ENCODE measurements around the gene SPSB1. TPM values are rescaled to one million over a fixed set of nuclear protein-coding genes. Genes with fewer than 3 reads are reported as not detected.

SPSB1 gene
- polyA plus RNA-seq, 1 donor (not counting 4 experiments of a cell fraction or from before 2014, with no cell fraction given): 19.8 TPM

DNA sequence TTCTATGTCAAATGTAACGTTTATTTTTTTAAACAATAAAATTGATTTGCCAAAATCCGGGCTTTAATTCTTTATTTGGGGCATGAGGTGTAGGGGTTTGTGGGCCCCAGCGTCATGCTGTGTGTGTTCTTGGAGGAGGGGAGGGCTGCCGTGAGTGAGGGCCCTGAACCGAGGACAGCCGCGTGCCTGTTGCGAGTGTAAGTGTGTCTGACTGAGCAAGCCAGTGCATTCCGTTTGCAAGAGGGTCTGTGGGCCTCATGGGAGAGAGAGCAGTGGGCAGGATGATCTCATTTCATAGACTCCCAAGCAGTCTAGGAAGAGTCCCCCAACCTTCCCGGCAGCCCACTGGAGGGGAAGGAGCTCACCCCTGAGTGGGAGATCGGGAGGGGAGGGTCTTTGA is 21.4 kb upstream of the SPSB1 start:
- dilution Hi-C loops (cut with MboI; ENCODE audit: extremely low pct_ligation_motif_present, low sequenced_read_pairs): no loop called here
- no peaks in the 10 kb centered on the region for H3K9me1 ChIP-seq (ENCODE audit: control insufficient read depth, extremely low read depth, insufficient read depth, low read length)
- H3K4me1 ChIP-seq (ENCODE audit: control insufficient read depth, extremely low read depth, insufficient read depth, low read length): peaks cover 22% of the 10 kb centered on the region
- H3K36me3 ChIP-seq (ENCODE audit: control insufficient read depth in 2 of 2, extremely low read depth in 1 of 2, insufficient read depth in 2 of 2, low read length in 2 of 2): no peaks in the 10 kb centered on the region
- H3K9ac ChIP-seq (ENCODE audit: control insufficient read depth, extremely low read depth, insufficient read depth, low read length): no peak overlapping the region
- H3K4me2 ChIP-seq (ENCODE audit: control insufficient read depth, extremely low read depth, insufficient read depth, low read depth, low read length): no peak overlapping the region
- H3K27me3 ChIP-seq (ENCODE audit: control insufficient read depth, extremely low read depth, insufficient read depth, low read length): peaks cover 6% of the 10 kb centered on the region
- no peak overlapping the region for H3K27ac ChIP-seq (ENCODE audit: control insufficient read depth, insufficient read depth, low read length)
- no peaks in the 10 kb centered on the region for H3K9me3 ChIP-seq (ENCODE audit: control insufficient read depth, low read depth, low read length)
- DNase-seq (ENCODE audit: low read depth, low spot score) (no peak), FAIRE-seq (no peak)
- no peak overlapping the region for H3K4me3 ChIP-seq (ENCODE audit: control insufficient read depth in 2 of 3, extremely low read depth in 1 of 3, insufficient read depth in 2 of 3, low read depth in 1 of 3, low read length in 3 of 3)
- H4K20me1 ChIP-seq (ENCODE audit: control insufficient read depth, extremely low read depth, insufficient read depth, low read length): no peaks in the 10 kb centered on the region
- TF ChIP-seq EZH2 (IDR thresholded peaks at IDR 0.05; ENCODE audit: low read length): no peak
- no peak overlapping the region for H2AFZ ChIP-seq (ENCODE audit: control insufficient read depth, low read length)
- H3K79me2 ChIP-seq (ENCODE audit: control insufficient read depth, insufficient read depth, low read length): no peaks in the 10 kb centered on the region

DNA sequence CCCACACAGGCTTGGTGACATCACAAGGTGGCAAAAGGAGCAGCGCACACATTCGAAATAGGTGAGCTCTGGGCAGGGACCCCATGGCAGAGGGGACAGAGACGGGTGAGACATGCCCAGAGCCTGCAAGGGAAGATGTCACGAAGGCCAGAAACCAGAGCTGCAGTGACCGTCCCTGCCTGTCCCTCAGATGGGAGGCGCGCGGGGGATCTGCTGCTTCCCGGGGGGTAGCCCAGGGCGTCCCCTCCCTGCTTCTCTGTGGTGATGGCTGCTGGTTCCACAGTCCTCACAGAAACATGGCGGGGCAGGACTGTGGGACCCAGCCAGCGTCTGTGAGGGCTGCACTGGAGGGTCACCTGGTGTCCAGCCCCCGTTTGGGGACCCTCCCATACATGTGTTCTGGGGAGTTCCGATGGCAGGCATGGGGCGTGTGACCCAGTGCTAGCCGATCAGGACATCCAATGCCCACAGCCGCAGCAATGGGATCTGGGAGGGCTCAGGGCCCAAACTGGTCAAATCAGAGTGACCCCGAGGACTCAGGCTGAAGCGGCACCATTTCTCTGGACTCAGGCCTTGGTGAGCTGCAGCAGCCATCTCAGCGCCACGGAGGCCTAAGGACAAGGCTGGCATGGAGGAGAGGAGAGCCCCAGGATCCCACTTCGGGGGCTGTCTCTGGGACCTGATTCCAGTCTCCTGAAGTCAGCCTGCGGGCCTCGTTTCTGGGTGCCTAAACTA is 20.7 kb upstream of the SPSB1 start:
- dilution Hi-C loops (cut with MboI; ENCODE audit: extremely low pct_ligation_motif_present, low sequenced_read_pairs): no loop called here
- Histone ChIP-seq H4K20me1 (ENCODE audit: control insufficient read depth, extremely low read depth, insufficient read depth, low read length) (no peaks in the 10 kb centered on the region), H3K4me1 (ENCODE audit: control insufficient read depth, extremely low read depth, insufficient read depth, low read length) (peaks cover 22% of the 10 kb centered on the region), H3K79me2 (ENCODE audit: control insufficient read depth, insufficient read depth, low read length) (no peaks in the 10 kb centered on the region), H3K4me2 (ENCODE audit: control insufficient read depth, extremely low read depth, insufficient read depth, low read depth, low read length) (no peak overlapping the region), H2AFZ (ENCODE audit: control insufficient read depth, low read length) (no peak overlapping the region), H3K9me3 (ENCODE audit: control insufficient read depth, low read depth, low read length) (no peaks in the 10 kb centered on the region), H3K9me1 (ENCODE audit: control insufficient read depth, extremely low read depth, insufficient read depth, low read length) (no peaks in the 10 kb centered on the region), H3K9ac (ENCODE audit: control insufficient read depth, extremely low read depth, insufficient read depth, low read length) (no peak overlapping the region), H3K27me3 (ENCODE audit: control insufficient read depth, extremely low read depth, insufficient read depth, low read length) (peaks cover 6% of the 10 kb centered on the region), H3K4me3 (ENCODE audit: control insufficient read depth in 2 of 3, extremely low read depth in 1 of 3, insufficient read depth in 2 of 3, low read depth in 1 of 3, low read length in 3 of 3) (no peak overlapping the region), H3K27ac (ENCODE audit: control insufficient read depth, insufficient read depth, low read length) (no peak overlapping the region), H3K36me3 (ENCODE audit: control insufficient read depth in 2 of 2, extremely low read depth in 1 of 2, insufficient read depth in 2 of 2, low read length in 2 of 2) (no peaks in the 10 kb centered on the region)
- DNase-seq (ENCODE audit: low read depth, low spot score): no peak
- no peak for TF ChIP-seq EZH2 (IDR thresholded peaks at IDR 0.05; ENCODE audit: low read length)
- TF ChIP-seq, protein P1, sequence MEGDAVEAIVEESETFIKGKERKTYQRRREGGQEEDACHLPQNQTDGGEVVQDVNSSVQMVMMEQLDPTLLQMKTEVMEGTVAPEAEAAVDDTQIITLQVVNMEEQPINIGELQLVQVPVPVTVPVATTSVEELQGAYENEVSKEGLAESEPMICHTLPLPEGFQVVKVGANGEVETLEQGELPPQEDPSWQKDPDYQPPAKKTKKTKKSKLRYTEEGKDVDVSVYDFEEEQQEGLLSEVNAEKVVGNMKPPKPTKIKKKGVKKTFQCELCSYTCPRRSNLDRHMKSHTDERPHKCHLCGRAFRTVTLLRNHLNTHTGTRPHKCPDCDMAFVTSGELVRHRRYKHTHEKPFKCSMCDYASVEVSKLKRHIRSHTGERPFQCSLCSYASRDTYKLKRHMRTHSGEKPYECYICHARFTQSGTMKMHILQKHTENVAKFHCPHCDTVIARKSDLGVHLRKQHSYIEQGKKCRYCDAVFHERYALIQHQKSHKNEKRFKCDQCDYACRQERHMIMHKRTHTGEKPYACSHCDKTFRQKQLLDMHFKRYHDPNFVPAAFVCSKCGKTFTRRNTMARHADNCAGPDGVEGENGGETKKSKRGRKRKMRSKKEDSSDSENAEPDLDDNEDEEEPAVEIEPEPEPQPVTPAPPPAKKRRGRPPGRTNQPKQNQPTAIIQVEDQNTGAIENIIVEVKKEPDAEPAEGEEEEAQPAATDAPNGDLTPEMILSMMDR (optimal IDR thresholded peaks at IDR 0.05 in 1 of 3, IDR thresholded peaks at IDR 0.05 in 1 of 3, conservative IDR thresholded peaks at IDR 0.05 in 1 of 3; ENCODE audit: extremely low read depth in 1 of 3, insufficient read depth in 2 of 3, low read length in 3 of 3): no peak
- FAIRE-seq: no peak

DNA sequence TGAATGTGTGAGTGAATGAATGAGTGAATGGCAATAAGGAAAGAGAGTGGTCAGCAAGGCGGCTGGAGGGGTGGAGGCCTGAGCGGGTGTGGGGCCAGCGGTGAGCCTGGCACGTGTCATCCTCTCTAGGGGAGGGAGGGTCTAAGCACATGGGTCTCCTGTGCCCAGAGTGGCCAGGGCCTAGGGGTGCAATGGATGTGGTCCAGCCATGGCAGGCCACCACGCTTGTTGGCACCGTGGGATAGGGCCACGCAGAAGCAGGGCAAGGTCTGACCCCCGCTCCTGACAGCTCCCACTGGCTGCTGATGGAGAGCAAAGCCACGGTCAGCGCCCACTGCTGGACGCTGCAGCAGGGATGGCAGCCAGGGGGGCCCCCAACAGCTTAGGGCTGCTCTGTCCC is 19.5 kb upstream of the SPSB1 start:
- Histone ChIP-seq H3K4me1 (ENCODE audit: control insufficient read depth, extremely low read depth, insufficient read depth, low read length) (peaks cover 22% of the 10 kb centered on the region), H4K20me1 (ENCODE audit: control insufficient read depth, extremely low read depth, insufficient read depth, low read length) (no peaks in the 10 kb centered on the region), H3K9me3 (ENCODE audit: control insufficient read depth, low read depth, low read length) (no peaks in the 10 kb centered on the region), H3K27me3 (ENCODE audit: control insufficient read depth, extremely low read depth, insufficient read depth, low read length) (peaks cover 6% of the 10 kb centered on the region), H3K4me3 (ENCODE audit: control insufficient read depth in 2 of 3, extremely low read depth in 1 of 3, insufficient read depth in 2 of 3, low read depth in 1 of 3, low read length in 3 of 3) (no peak overlapping the region), H3K9ac (ENCODE audit: control insufficient read depth, extremely low read depth, insufficient read depth, low read length) (no peak overlapping the region), H3K9me1 (ENCODE audit: control insufficient read depth, extremely low read depth, insufficient read depth, low read length) (no peaks in the 10 kb centered on the region), H3K4me2 (ENCODE audit: control insufficient read depth, extremely low read depth, insufficient read depth, low read depth, low read length) (no peak overlapping the region), H3K79me2 (ENCODE audit: control insufficient read depth, insufficient read depth, low read length) (no peaks in the 10 kb centered on the region), H2AFZ (ENCODE audit: control insufficient read depth, low read length) (no peak overlapping the region), H3K36me3 (ENCODE audit: control insufficient read depth in 2 of 2, extremely low read depth in 1 of 2, insufficient read depth in 2 of 2, low read length in 2 of 2) (no peaks in the 10 kb centered on the region), H3K27ac (ENCODE audit: control insufficient read depth, insufficient read depth, low read length) (no peak overlapping the region)
- TF ChIP-seq EZH2 (IDR thresholded peaks at IDR 0.05; ENCODE audit: low read length): no peak
- TF ChIP-seq, protein P1 (optimal IDR thresholded peaks at IDR 0.05 in 1 of 3, IDR thresholded peaks at IDR 0.05 in 1 of 3, conservative IDR thresholded peaks at IDR 0.05 in 1 of 3; ENCODE audit: extremely low read depth in 1 of 3, insufficient read depth in 2 of 3, low read length in 3 of 3): no peak
- FAIRE-seq: no peak
- DNase-seq (ENCODE audit: low read depth, low spot score): no peak
- dilution Hi-C loops (cut with MboI; ENCODE audit: extremely low pct_ligation_motif_present, low sequenced_read_pairs): no loop called here

All from keratinocyte (primary cell).